Activated gamma-delta T cell treated with Interleukin-2 at 50 U/mL for 16 hours (primary cell): Measurements from ENCODE around the gene NUDT3.
"Not testable (repeated sequence)": the region's sequence is repeated elsewhere in the genome, so short reads cannot be mapped to it uniquely, and the experiment has no call there.

Experiments
- DNase-seq: peaks from one replicate; pipeline ENCODE4 v3.0.0-alpha.2; 2020

NUDT3 gene

GRCh38 chr6:34247481-34248197, 144.8 kb downstream of the NUDT3 start:
- no peak for DNase-seq

DNA sequence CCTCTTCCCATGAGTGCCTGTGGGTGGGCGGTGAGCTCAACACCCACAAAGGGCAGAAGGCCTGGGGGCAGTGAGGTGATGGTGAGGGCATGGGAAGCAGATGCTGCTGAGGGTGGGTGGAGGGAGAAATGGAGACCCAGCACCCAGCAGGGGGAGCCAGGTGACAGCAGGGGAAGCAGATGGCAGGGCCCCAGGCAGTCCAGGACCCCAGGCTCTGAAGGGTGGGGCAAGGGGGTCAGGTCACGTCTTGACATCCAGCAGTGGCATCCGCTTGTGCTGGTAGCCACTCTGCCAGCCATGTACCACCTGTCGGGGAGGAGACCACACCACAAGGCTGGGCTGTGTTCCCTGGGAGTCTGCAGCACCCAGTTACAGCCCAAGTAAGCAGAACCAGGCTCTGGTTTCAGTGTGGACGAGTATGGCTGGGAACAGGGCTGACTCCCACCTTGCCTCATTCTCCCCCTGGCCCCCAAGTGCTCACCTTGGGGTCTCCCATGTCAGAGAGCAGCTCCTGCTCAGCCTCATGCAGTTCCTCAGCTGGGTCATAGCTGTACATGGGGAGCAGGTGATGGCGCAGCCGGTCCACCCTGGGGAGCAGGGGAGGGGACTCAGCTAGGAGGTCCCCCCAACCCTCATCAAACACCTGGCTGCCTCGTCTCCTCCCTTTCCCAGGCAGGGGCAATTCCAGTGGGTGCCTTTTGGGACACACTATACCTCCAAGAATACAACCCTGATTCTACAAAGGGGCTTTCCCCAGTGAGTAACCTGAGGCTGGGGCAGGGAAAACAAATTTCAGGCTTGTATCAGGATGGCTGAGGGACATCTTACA, 145.7 kb downstream of the NUDT3 start:
- DNase-seq: no peak

DNA sequence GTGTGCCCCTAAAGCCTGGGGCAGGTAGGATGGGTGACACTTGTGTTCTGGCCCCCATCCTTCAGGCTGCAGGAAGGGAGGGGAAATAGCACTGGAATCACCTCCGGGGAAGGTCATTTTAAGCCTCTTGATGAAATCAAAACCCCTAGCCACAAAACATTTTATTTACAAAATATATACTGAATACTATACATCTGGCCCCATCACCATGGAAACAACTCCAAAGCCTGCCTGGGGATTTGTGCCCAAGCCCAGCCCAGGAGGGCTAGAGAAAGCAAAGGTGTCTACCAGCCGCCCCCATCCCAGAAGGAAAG, 146.3 kb downstream of the NUDT3 start:
- DNase-seq: no peak

DNA sequence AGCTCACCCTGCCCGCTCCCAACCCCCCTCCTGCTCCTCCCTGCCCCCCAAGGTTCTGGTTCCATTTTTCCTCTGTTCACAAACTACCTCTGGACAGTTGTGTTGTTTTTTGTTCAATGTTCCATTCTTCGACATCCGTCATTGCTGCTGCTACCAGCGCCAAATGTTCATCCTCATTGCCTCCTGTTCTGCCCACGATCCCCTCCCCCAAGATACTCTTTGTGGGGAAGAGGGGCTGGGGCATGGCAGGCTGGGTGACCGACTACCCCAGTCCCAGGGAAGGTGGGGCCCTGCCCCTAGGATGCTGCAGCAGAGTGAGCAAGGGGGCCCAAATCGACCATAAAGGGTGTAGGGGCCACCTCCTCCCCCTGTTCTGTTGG, 146.7 kb downstream of the NUDT3 start:
- not testable (repeated sequence) for DNase-seq

DNA sequence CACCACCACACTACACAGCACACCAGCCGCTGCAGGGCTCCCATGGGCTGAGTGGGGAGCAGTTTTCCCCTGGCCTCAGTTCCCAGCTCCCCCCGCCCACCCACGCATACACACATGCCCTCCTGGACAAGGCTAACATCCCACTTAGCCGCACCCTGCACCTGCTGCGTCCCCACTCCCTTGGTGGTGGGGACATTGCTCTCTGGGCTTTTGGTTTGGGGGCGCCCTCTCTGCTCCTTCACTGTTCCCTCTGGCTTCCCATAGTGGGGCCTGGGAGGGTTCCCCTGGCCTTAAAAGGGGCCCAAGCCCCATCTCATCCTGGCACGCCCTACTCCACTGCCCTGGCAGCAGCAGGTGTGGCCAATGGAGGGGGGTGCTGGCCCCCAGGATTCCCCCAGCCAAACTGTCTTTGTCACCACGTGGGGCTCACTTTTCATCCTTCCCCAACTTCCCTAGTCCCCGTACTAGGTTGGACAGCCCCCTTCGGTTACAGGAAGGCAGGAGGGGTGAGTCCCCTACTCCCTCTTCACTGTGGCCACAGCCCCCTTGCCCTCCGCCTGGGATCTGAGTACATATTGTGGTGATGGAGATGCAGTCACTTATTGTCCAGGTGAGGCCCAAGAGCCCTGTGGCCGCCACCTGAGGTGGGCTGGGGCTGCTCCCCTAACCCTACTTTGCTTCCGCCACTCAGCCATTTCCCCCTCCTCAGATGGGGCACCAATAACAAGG, 147.3 kb downstream of the NUDT3 start:
- DNase-seq: not testable (repeated sequence)

- no peak for DNase-seq
These were observed 148.3 kb downstream of the NUDT3 start for GRCh38 chr6:34243901-34244884.

GRCh38 chr6:34243131-34243771, 149.2 kb downstream of the NUDT3 start:
- DNase-seq: no peak

DNA sequence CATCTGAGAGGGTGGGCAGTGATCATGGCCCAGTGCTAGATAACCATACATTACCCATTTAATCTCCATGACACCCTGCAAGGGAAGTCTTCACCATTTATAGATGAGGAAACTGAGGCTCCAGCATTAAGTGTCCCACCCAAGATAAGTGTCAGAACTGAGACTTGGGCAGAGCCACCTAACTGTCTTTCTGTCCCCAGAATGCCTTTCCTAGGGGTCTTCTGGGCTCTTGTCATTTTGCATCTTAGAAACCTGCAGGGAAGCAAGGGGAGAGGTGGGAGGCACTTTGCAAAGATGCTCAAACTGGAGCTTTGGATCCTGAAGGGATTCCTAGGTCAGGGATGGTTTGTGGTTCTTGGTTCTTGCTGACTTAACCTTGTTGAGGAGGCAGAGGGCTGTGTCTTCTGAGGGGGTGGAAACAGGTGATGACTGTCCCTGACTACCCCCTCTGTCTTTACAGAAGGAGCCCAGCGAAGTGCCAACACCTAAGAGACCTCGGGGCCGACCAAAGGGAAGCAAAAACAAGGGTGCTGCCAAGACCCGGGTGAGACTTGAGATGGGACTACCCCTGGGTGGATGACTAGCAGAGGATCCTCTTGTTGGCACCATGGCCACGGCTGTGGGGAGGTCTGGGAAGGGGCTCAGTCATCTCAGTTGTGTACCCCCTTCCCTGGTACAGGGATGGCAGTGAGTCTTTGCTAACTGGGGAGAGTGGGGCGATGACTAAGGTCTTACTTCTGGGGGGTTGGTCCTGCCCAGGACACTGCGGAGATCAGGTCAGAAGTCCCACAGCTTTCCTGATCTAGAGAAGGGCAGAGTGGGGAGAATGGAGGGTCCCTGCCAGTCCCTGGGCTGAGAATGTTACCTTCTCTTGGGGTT, 150.0 kb downstream of the NUDT3 start:
- DNase-seq: no peak

GRCh38 chr6:34241351-34242215, 150.9 kb downstream of the NUDT3 start:
- no peak for DNase-seq

GRCh38 chr6:34240329-34241248, 151.9 kb downstream of the NUDT3 start:
- no peak for DNase-seq

DNA sequence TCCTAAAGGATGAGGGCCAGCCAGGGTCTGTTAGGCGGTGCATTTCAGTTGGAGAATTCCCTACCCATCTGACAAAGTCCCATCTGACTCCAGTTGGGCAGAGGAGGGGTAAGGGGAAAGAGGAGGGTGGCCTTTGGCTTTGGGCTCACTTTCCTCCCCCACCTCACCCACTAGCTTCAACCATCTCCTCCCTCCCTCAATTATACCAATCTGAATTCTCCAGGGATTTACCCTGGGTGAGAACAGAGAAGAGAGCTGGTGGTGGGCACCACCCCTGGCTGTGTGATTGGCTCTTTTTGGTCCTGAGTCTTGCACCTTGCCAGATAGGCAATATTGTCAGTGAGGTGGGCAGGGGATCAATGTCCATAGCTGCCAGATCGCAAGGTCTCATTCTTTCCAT, 152.6 kb downstream of the NUDT3 start:
- no peak for DNase-seq

- DNase-seq: no peak
These were observed 153.0 kb downstream of the NUDT3 start for GRCh38 chr6:34239500-34239825.

- DNase-seq: no peak
These were observed 153.6 kb downstream of the NUDT3 start for GRCh38 chr6:34238585-34239499.

GRCh38 chr6:34237722-34238584, 154.5 kb downstream of the NUDT3 start:
- DNase-seq: peak; percentile 68

- DNase-seq: no peak
These were observed 155.2 kb downstream of the NUDT3 start for GRCh38 chr6:34237316-34237721.

DNA sequence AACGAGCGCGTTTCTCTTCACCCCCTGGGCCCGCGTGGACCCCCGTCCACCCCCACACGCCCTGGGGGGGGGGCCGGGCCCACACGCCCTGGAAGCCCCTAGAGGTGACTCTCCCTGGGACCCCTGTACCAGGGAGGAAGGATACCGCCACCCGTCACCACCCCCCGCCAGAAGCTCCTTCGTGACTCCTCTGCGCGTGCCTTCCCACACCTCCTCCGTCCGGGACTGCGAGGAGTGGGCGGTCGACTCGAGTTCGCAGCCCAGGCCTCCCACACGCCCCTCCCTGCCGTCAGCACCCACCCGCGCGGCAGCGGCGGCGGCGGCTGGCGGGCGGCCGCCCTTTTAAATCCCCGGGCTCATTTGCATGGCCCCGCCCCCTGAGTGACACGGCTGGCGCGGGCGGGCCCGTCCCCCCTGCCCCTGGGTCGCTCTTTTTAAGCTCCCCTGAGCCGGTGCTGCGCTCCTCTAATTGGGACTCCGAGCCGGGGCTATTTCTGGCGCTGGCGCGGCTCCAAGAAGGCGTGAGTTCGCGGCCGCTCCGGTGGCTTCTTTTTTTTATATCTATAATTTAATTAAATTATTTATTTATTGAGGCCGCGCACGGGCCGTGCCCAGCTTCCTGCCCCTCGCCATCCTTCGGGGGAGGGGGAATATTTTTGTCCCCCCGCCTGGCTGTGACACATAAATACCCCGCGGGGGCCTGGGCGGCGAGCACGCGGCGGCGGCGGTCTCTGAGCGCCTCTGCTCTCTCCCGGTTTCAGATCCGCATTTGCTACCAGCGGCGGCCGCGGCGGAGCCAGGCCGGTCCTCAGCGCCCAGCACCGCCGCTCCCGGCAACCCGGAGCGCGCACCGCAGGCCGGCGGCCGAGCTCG, 155.8 kb downstream of the NUDT3 start, which contains the start of gene HMGA1:
TSS of gene HMGA1 (plus strand) at position 431 of the 873 bp plus-strand sequence. CDS start 3,908 bp downstream, outside the sequence.
- DNase-seq: peak; percentile 88
